Fibroblast of the conjunctiva (primary cell): Measurements from ENCODE around the gene CFAP65.

ENCODE experiments used
- DNase-seq: peaks from one replicate; pipeline ENCODE4 v3.0.0-alpha.2; 2010; ENCODE audit warnings: low read depth

The CFAP65 gene

GRCh38 chr2:219041252-219041651, at the start of gene CFAP65:
Gene CFAP65, minus strand, starts transcription at chr2:219041516. Its CDS starts 2,468 bp downstream, at chr2:219039048.
- no peak for DNase-seq

- no peak for DNase-seq
Measured at GRCh38 chr2:219090436-219091299, 49.4 kb upstream of the CFAP65 start.

- DNase-seq: no peak
Measured at GRCh38 chr2:219089330-219089729, 48.0 kb upstream of the CFAP65 start.

GRCh38 chr2:219087848-219088247, 46.5 kb upstream of the CFAP65 start:
- DNase-seq: no peak

- no peak for DNase-seq
Measured at GRCh38 chr2:219087361-219087760, 46.0 kb upstream of the CFAP65 start.

- no peak for DNase-seq
Measured at GRCh38 chr2:219086196-219086595, 44.9 kb upstream of the CFAP65 start.

- no peak for DNase-seq
Measured at GRCh38 chr2:219084791-219085190, 43.5 kb upstream of the CFAP65 start.

GRCh38 chr2:219082332-219082958, 41.1 kb upstream of the CFAP65 start:
- no peak for DNase-seq

- no peak for DNase-seq
Measured at GRCh38 chr2:219081701-219082331, 40.5 kb upstream of the CFAP65 start.

GRCh38 chr2:219081096-219081495, 39.8 kb upstream of the CFAP65 start:
- no peak for DNase-seq

- no peak for DNase-seq
Measured at GRCh38 chr2:219079417-219079816, 38.1 kb upstream of the CFAP65 start.

GRCh38 chr2:219078951-219079350, 37.6 kb upstream of the CFAP65 start:
- no peak for DNase-seq

- DNase-seq: no peak
Measured at GRCh38 chr2:219078126-219078525, 36.8 kb upstream of the CFAP65 start.

- no peak for DNase-seq
Measured at GRCh38 chr2:219076253-219076652, 34.9 kb upstream of the CFAP65 start.

GRCh38 chr2:219073413-219074129, 32.3 kb upstream of the CFAP65 start:
- DNase-seq: peak; percentile 51

- DNase-seq: no peak
Measured at GRCh38 chr2:219072741-219073250, 31.5 kb upstream of the CFAP65 start.

- no peak for DNase-seq
Measured at GRCh38 chr2:219071131-219071816, 30.0 kb upstream of the CFAP65 start.

GRCh38 chr2:219065484-219065883, 24.2 kb upstream of the CFAP65 start:
- no peak for DNase-seq

GRCh38 chr2:219062081-219062480, 20.8 kb upstream of the CFAP65 start:
- DNase-seq: no peak

GRCh38 chr2:219060821-219061791, 19.8 kb upstream of the CFAP65 start, which contains the start of gene IHH:
Gene IHH, minus strand, starts transcription at chr2:219060921. Its CDS starts 454 bp downstream, at chr2:219060467.
- no peak for DNase-seq
